Femur (tissue), 1 donor: Measurements from ENCODE around the gene ALG9.

Experiments
- DNase-seq: peaks from one replicate; pipeline ENCODE4 v3.0.0-alpha.2; 2017

The ALG9 gene

DNA sequence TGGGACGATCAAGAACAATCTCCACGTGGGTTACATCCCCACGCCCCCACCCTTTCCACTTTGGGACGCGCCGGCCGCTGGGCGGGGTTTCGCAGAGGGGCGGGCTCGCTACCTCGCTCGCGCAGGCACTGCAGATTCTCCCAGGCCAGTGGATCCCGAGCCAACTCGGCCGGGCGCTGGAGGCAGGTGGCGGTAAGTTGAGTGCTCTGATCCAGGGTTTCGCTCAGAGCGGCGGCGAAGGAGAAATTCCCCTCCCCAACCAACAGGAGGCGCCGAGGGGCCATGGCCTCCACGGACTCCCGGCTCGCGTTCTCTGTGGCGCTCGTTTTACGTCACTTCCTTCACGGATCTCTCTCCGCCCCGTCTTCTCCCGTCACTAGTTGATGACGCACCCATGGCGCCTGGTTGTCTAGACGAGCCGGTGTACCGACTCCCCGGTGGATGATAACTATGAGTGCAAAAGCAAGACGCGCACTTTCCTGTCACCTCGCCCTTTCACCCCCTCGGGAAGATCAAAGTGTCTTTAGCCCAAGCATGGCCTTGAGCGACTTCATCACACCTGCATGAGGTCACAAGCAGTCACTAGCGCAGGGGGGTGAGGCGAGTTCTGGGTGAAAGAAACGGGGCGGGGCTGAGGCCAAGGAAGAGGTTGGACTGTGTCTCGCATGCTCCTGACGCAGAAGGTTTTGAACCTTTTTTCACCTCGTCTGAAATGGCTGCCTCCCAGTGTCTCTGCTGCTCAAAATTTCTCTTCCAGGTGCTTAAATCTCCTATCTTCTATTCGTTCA, 7.7 kb upstream of the ALG9 start, which contains the start of the genes CFAP68 and FDXACB1:
Gene CFAP68, plus strand, starts transcription at position 693 of the 788 bp plus-strand sequence. Its CDS starts 20 bp downstream, at position 713.
Gene FDXACB1, minus strand, starts transcription at position 317 of the 788 bp plus-strand sequence. Its CDS starts 33 bp downstream, at position 284.
- peak; percentile 98 for DNase-seq

- no peak for DNase-seq
These were observed 7.0 kb upstream of the ALG9 start for GRCh38 chr11:111878385-111878848.

DNA sequence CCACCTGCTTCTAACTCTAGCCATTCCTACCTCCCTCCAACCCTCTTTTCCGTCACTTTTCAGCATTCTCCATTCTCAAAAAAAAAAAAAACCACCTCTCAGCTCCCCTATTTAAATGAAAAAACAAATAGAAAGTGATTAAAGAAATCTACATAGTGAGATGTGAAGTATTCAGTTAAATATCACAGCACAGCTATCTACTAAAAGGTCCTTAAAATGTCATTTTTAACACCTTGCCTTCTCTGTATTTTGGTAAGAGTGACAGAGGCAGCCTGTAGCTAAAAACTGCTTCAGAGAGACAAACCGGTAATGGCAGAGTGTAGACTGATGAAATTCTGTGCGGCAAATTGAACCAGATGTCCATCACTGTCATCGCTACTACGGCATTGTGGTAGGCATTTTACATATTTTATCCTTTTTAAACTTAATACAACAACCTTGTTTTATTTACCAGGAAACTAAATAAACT, 346 bp upstream of the ALG9 start:
- DNase-seq: no peak

- DNase-seq: no peak
These were observed 877 bp downstream of the ALG9 start for GRCh38 chr11:111870522-111870885.

- DNase-seq: no peak
These were observed 1.3 kb downstream of the ALG9 start for GRCh38 chr11:111870113-111870512.

- DNase-seq: no peak
These were observed 11.1 kb downstream of the ALG9 start for GRCh38 chr11:111860257-111860656.

GRCh38 chr11:111855506-111855905, 15.9 kb downstream of the ALG9 start:
- DNase-seq: no peak

GRCh38 chr11:111852103-111852502, 19.3 kb downstream of the ALG9 start:
- DNase-seq: no peak

GRCh38 chr11:111851636-111852035, 19.7 kb downstream of the ALG9 start:
- DNase-seq: no peak

DNA sequence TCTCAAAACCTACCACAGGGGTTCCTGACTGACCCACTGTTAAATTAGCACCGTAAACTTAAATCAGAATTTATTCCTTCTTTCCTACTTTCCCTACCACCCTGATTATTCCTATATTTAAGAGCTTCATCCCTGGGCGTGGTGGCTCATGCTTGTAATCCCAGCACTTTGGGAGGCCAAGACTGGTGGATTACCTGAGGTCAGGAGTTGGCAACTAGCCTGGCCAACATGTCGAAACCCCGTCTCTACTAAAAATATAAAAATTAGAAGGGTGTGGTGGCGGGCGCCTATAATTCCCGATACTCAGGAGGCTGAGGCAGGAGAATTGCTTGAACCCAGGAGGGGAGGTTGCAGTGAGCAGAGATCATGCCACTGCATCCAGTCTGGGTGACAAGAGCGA, 20.3 kb downstream of the ALG9 start:
- no peak for DNase-seq

GRCh38 chr11:111849631-111850030, 21.8 kb downstream of the ALG9 start:
- DNase-seq: no peak

- no peak for DNase-seq
These were observed 24.7 kb downstream of the ALG9 start for GRCh38 chr11:111846636-111847035.

- DNase-seq: no peak
These were observed 25.3 kb downstream of the ALG9 start for GRCh38 chr11:111846063-111846462.

DNA sequence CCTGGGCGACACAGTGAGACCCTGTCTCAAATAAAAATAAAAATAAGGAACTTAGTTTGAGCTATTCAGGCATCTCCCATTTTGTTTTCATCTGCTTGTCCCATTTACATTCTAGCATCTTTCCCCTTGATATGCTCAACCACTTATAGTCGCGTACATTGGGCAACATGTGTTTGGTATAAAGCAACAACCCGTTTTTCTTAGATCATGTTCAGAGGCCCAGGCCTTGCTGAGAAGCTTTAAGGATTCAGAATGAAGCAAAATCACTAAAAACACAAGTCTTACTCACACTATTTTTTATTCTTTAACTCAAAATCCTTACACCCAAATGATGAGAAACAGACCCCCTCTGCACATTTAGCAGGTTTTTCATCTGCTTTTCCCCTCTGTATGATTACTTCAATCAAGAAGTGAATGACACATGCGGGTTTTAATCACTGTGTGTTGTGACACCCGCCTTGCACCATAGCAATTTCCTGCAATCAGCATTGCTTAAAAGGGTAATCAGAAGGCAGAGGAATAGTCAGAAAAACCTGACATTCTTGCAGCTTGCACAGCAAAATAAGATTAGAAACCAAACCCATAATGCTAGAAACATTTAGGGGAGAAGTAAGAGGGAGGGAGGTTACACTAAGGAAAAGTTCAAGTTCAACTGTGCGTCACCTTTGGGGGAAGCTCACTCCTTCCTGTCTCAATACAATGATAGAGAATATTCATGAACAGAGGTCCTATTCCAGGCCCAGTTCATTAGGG, 25.9 kb downstream of the ALG9 start:
- DNase-seq: no peak

DNA sequence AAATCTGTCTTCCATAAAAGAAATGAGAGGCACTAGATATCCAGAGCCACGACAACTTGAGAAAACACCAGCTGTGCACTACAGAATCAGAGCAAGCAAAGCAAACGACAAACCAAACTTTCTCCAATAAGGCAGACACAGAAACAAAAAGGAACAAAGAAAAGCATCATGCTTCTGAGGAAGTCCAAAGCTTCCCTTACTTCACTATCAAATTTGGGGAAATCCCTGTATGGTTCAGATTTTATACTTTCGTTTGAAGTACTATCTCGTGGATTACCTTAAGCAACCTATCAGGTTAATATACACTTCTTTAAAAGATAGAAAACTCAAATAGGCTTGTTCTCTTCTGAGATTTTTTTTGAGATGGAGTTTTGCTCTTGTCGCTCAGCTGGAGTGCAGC, 27.7 kb downstream of the ALG9 start:
- no peak for DNase-seq

- peak; percentile 89 for DNase-seq
These were observed 29.9 kb downstream of the ALG9 start for GRCh38 chr11:111841370-111842053.

DNA sequence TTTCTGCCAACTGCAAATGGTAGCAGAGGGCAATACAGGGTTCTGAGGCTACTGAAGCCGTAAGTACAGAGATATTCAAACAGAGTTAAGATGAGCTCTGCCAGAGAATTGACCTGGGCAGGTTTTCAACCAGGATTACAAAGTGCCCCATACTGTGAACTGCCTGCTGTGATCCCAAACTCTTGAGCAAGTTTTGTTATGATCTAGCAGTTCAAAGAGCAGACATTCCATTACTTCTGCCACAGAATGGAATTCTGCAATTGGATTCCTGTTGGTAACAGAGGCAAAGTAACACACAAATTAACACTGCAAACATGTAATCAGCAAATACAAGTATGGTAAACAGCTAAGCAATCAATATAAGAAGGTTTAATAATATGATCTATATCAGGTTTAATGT, 31.2 kb downstream of the ALG9 start:
- DNase-seq: no peak

DNA sequence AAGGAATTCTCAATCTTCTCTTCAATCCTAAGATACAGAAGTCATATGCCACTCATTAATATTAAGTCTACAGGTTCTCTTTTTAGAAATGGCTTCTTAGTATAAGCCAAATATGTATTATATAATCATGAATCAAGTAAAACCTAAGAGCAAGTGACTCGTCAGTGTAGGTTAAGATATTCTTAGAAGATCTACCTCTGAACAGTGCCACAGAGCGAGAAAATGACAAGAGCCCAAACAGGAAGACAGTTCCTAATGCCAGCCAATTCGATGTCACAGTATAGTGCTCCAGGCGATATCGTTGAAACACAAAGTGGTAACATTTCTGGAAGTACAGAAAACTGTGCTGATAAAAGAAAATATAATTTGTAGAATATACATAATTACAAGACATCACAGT, 33.3 kb downstream of the ALG9 start:
- no peak for DNase-seq

GRCh38 chr11:111837366-111837891, 34.0 kb downstream of the ALG9 start:
- no peak for DNase-seq

- no peak for DNase-seq
These were observed 34.7 kb downstream of the ALG9 start for GRCh38 chr11:111836721-111837120.

DNA sequence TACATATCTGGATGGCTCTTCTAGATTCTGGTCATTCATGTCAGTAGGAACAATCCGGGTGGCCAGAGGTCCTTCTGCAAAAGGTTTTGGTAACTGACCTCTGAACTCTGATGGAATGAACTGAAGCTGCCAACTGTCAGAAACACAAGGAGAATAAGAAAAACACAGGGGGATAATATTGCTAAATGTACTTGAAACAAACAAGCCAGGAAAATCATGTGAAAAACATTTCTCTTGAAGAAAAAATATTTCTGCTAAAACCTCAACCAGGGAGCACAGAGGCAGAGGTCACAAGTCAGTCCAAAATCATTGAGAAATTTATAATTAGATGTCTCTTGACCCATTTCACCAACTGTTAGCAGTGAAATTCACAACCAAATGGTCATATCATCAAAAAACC, 35.2 kb downstream of the ALG9 start:
- DNase-seq: no peak

DNA sequence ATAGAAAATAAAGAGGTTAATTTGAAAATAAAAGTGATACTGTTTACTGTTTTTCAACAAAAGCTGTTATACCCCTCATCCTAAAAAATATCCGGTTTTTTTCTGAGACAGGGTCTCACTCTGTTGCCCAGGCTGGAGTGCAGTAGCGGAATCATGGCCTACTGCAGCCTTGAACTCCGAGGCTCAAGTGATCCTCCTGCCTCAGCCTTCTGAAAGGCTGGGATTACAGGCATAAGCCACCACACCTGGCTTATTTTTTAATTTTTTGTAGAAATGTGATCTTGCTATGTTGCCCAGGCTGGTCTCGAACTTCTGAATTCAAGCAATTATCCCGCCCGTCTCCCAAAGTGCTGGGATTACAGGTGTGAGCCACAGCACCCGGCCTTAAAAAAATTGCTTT, 35.7 kb downstream of the ALG9 start:
- no peak for DNase-seq
